ENCODE results near the gene YWHAE.
"Not testable (repeated sequence)": the region's sequence is repeated elsewhere in the genome, so short reads cannot be mapped to it uniquely, and the experiment has no call there.

YWHAE gene

GRCh38 chr17:1391577-1391976 is 8.4 kb downstream of the YWHAE start:
- no peak for DNase-seq (ENCODE audit: low spot score)
- TF ChIP-seq, protein P1, sequence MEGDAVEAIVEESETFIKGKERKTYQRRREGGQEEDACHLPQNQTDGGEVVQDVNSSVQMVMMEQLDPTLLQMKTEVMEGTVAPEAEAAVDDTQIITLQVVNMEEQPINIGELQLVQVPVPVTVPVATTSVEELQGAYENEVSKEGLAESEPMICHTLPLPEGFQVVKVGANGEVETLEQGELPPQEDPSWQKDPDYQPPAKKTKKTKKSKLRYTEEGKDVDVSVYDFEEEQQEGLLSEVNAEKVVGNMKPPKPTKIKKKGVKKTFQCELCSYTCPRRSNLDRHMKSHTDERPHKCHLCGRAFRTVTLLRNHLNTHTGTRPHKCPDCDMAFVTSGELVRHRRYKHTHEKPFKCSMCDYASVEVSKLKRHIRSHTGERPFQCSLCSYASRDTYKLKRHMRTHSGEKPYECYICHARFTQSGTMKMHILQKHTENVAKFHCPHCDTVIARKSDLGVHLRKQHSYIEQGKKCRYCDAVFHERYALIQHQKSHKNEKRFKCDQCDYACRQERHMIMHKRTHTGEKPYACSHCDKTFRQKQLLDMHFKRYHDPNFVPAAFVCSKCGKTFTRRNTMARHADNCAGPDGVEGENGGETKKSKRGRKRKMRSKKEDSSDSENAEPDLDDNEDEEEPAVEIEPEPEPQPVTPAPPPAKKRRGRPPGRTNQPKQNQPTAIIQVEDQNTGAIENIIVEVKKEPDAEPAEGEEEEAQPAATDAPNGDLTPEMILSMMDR (IDR thresholded peaks at IDR 0.05; ENCODE audit: extremely low read depth, insufficient read depth, missing control alignments), result no peak

GRCh38 chr17:1390432-1391367 is 9.3 kb downstream of the YWHAE start:
- TF ChIP-seq, protein P1 (IDR thresholded peaks at IDR 0.05; ENCODE audit: extremely low read depth, insufficient read depth, missing control alignments), result no peak
- in situ Hi-C loops (cut with MboI; ENCODE audit: low pct_unique_long_range_greater_than_20kb, low sequenced_read_pairs, unreplicated experiment), result no loop called here
- DNase-seq (ENCODE audit: low spot score), result no peak

More at GRCh38 chr17:1391577-1391976, 8.4 kb downstream of the YWHAE start:
- in situ Hi-C loops (cut with MboI; ENCODE audit: low pct_unique_long_range_greater_than_20kb, low sequenced_read_pairs, unreplicated experiment), result no loop called here

GRCh38 chr17:1387490-1388227 is 12.4 kb downstream of the YWHAE start:
- DNase-seq (ENCODE audit: low spot score); in situ Hi-C loops (cut with MboI; ENCODE audit: low pct_unique_long_range_greater_than_20kb, low sequenced_read_pairs, unreplicated experiment): not testable (repeated sequence)

GRCh38 chr17:1386675-1387190 is 13.3 kb downstream of the YWHAE start:
- DNase-seq (ENCODE audit: low spot score); in situ Hi-C loops (cut with MboI; ENCODE audit: low pct_unique_long_range_greater_than_20kb, low sequenced_read_pairs, unreplicated experiment): not testable (repeated sequence)

DNA sequence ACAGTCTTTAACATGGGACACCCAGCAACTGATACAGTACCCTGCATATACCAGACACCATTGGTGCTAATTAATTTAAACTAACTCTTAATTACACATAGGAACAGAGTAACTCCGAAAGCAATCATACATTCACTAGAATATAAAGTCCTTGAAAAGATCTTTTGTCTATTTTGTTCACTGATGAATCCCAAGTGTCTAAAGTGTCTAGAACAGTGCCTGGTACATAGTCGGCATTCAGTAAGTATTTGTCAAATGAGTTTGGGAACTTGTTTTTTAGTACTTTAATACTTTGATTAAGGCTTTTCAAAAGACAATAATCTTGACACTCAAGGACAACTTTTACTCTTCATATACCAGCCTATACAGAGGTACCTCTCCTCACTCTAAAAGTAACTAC is 13.8 kb downstream of the YWHAE start:
- no peak for DNase-seq (ENCODE audit: low spot score)
- TF ChIP-seq, protein P1 (IDR thresholded peaks at IDR 0.05; ENCODE audit: extremely low read depth, insufficient read depth, missing control alignments), result no peak
- in situ Hi-C loops (cut with MboI; ENCODE audit: low pct_unique_long_range_greater_than_20kb, low sequenced_read_pairs, unreplicated experiment), result no loop called here

GRCh38 chr17:1385861-1386260 is 14.2 kb downstream of the YWHAE start:
- TF ChIP-seq, protein P1 (IDR thresholded peaks at IDR 0.05; ENCODE audit: extremely low read depth, insufficient read depth, missing control alignments), result no peak
- no peak for DNase-seq (ENCODE audit: low spot score)
- in situ Hi-C loops (cut with MboI; ENCODE audit: low pct_unique_long_range_greater_than_20kb, low sequenced_read_pairs, unreplicated experiment), result no loop called here

DNA sequence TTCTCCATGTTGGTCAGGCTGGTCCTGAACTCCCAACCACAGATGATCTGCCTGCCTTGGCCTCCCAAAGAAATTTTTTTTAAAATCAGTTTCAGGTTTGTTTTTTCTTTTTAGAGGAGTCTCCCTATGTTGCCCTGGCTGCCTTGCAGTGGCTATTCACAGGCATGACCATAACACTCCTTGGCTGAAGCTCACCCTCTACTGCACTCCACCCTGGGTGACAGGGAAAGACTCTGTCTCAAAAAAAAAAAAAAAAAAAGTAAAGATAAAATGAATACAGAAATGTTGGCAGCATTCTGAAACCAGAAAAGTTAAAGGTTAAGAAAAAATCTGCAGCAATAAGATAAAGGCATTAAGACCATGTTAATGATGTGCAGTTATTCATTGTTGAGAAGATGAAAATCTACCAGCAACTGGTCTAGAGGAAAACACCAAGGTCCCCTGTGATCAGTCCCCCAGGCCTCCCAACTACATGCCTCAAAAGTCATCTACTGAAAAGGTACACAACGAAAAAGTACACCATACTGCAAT is 15.1 kb downstream of the YWHAE start:
- in situ Hi-C loops (cut with MboI; ENCODE audit: low pct_unique_long_range_greater_than_20kb, low sequenced_read_pairs, unreplicated experiment), result no loop called here
- no peak for DNase-seq (ENCODE audit: low spot score)
- TF ChIP-seq, protein P1 (IDR thresholded peaks at IDR 0.05; ENCODE audit: extremely low read depth, insufficient read depth, missing control alignments), result no peak
